NCI-H128 (cell line): Measurements from ENCODE around the gene SREK1.

Experiments
- DNase-seq: peaks from one replicate; lab custom pipeline; 2025; ENCODE audit not compliant: unreplicated experiment; lab: John Stamatoyannopoulos, UW

The SREK1 gene

DNA sequence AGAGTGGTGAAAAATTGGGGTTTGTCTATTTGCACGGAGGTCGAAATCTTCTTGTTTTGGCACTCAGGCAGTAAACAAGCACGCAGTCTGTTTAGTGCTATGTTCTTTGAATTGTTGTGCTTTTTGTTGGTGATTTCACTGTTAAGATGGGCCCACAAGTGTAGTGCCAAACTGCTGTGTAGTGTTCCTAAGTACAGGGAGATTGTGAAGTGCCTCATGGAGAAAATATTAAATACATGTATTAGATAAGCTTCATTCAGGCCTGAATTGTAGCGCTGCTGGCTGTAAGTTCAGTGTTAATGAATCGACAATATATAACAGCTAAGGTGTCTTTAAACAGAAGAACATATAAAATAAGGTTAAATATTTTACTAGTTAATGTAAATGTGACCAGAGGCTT, 17.3 kb downstream of the SREK1 start:
- no peak for DNase-seq

DNA sequence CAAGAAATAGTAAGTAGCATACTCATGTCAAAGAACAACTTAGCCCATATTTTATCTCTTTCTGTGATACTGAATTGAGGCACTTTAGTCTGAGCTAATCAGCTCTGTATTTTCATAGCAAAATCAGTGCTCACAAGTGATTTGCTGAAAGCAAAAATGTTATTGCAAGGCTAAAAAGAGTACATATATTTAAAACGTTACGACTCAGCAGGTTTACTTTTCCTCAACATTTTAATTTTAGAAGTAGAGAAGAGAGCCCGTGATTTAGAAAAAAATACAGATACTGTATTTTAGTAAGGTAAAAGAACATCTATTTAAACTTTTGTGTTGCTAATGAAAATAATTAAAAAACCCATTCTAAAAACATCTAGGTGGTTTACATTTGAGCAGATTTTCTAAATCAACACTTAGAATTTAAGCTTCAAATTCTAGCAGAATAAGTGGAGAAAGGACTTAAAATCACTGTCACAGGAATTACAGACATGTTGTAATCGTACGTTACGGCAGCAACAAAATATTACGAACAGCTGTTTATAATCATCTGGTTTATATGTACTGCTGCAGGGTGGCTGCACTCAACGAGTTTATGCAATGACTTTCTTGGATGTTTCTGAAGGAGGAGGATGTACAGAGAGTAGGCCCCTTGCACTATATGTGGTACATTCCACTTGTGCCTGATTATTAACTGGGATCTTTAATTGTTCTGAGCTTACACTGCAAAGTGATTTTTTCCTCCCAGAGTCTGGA, 20.1 kb downstream of the SREK1 start:
- DNase-seq, result no peak

DNA sequence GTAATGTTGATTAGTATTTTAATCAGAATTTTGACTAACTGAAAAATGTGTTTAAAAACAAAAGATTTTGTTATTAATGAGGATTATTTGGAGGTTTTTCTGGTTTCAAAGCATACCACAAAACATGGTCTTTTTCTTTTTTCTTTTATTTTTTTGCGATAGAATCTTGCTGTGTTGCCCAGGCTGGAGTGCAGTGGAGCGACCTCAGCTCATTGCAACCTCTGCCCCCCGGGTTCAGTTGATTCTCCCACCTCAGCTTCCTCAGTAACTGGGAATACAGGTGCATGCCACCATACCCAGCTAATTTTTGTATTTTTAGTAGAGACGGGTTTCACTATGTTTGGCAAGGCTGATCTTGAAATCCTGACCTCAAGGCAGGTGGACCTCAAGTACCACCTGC, 24.1 kb downstream of the SREK1 start:
- DNase-seq, result no peak

DNA sequence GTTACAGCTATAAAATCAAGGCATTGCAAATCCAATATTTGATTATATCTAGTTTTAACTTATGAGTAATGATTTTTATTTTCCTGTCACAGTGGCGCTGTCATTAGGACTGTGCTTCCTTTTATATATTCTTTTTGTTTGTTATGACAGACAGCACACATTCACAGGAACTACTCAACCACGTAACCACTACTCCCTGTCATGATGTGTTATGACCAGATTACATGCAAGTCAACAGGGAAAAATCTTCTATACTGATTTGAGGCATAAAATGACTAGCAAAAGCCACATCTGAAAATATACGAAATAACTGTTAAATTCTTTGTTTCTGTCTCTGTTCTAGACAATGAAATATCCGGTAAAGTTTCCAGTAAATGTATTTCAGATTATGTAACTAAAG, 25.4 kb downstream of the SREK1 start:
- DNase-seq, result no peak

DNA sequence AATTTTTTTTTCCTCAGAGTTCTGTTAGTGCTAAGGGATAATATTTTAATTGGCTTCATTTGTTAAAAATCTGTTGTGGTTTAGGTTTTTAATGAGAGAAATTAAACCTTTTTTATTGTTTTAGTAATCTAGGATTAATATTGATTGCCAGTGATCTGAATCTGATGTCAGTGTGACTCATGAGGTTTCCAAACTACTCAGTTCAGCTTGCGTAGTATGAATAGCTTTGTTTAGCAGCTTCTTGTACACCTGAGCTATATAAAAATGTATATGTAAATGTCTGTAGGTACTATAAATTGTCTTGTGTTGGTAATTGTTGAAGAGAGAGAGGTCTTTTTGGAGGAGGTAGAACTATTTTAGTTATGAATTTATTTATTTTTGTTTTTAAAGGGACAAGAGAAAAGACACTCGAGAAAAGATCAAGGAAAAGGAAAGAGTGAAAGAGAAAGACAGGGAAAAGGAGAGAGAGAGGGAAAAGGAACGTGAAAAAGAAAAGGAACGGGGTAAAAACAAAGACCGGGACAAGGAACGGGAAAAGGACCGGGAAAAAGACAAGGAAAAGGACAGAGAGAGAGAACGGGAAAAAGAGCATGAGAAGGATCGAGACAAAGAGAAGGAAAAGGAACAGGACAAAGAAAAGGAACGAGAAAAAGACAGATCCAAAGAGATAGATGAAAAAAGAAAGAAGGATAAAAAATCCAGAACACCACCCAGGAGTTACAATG, 26.3 kb downstream of the SREK1 start:
- no peak for DNase-seq

DNA sequence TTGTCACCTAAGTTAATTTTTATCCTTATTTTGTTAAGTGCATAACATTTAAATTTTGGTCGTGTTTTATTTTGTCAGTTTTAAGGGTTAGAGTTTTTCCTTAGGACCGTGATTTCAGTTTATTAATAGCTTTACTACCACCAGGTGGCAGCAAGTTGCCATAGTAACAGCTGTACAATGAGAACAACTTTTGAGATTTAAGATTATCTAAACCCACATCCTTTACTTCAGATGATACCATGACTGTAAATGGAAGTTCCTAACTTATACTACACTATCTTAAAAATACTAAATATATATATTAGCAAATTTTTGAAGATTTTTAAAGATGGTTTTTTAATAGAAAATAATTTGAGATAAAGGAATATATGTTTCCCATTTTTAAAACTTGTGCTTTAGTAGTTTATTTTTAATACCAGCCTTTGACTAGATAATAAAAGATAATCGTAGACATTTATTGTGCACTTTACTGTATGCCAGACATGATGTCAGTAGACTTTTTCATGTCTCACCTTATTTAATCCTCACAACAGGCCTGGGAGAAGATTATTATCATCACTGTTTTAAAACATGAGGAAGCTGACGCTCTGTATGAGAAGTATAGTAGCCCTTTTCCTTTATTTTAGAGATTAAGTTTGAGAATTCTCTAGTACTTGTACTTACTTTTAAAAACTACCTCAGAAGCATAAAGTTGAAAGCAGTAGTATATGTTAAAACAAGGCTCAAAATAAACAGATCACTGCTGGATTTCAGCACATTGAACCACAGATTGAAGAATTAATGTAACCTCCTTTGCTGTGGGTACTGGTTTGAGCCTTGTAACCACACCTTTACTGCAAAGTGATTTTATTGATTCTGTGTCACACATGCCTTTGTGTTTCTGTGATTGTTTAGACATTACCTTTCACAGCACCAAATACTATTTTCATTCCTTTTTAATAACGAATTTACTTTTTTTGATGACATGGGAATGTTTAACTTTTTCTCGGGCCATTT, 27.5 kb downstream of the SREK1 start:
- no peak for DNase-seq

DNA sequence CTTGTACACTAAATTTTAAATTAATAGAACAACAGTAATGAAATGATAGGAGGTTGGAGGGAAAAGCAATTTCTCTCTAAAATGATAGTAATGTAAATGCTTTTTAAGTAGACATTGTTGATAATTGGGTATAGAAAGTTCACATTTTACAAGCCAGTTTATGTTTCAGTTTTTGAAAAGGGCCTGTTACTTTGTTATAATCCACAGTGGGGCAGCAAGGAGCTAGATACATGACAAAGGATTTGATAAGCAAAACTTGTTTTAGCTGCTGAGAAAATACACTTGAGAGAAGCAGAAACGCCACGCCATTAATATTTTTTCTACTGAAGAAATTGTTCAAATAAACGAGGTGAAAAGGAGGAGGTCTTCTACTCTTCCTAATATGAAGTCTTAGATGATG, 30.2 kb downstream of the SREK1 start:
- DNase-seq, result no peak

DNA sequence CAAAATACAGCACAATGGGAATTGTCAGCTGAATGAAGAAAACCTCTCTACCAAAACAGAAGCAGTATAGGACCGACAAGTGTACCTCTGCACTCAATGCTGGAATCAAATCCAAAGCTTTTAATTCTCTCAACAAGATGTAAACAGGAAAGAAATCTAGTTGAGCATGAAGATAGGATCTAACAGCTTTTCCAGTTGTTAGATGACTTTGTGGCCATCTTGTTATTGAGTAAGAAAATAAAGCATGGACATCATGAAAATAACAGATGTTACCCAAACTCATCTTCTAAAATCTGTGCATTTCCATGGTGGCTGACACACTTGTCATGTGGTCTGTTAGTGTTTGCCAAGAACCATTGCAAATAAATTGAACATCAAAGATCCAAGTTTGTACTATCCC, 34.7 kb downstream of the SREK1 start:
- DNase-seq, result no peak

DNA sequence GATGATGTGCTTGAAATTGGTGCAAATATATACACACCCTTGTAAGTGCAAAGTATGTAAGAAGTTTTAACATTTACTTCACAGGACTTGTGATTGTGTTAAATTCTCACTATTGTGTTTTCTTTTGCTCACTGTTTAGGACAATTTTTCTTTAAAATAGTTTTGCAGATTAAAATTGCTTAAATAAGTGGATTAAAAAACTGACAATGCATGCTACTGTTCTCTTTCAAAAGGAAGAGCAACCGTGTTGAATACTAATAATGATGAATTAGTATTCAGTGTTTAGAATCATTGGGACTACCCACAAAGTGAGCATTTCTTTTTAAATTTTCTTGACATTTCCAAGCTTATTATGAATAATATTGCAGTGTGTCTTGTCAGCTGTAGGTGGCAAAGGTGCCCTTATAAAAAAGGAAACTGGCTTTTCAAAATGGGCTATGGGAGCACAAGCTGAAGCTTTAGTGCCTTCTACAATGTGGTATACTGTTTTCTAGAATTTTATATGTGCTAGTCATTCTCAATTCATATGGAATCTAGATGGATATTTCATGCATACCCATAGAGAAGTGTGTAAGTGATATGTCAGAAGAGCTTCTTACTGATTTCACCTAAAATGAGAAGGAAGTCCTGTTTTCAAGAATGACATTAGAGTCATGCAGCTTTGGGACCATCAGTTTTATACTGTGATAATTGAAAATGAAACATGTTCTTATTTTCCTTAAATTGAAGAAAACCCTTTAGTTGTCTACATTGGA, 35.4 kb downstream of the SREK1 start:
- no peak for DNase-seq

DNA sequence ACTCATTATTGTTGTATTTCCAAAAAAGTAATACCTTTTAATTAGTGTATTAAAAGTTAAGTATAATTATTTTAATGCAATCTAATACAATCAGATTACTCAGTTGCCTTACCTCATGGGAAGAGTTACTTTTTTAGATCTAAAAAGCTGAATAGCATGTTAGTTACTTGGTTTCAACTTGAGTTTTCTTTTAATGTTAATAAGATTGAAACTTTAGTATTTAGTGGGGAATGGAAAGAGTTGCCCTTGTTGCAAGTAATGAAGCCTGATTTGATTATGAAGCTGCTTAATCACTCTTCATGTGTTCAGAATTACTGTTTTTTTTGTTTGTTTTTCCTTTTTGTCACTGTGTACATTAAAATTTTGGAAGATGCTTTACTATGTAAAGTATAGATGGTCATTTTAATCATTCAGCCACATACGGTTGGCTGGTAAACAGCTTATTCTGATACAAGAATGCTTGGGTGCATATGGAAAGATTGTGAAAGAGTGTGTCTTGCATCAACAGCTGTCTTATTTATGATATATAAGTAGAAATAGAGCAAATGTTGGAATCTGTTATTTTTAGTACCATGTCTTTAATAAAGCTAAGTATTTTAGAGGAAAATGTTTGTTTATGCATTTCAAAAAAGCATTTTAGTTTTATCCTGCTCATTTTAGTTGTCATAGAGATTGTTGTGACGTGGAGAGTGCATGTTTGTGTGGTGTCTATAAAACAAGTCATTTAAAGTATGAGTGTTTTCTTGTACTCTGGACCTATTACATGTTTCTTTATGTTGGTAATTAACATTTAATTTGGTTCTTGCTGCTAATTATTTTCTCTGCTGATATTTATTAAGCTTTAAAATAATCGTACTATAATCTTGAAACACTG, 36.4 kb downstream of the SREK1 start:
- DNase-seq, result no peak

DNA sequence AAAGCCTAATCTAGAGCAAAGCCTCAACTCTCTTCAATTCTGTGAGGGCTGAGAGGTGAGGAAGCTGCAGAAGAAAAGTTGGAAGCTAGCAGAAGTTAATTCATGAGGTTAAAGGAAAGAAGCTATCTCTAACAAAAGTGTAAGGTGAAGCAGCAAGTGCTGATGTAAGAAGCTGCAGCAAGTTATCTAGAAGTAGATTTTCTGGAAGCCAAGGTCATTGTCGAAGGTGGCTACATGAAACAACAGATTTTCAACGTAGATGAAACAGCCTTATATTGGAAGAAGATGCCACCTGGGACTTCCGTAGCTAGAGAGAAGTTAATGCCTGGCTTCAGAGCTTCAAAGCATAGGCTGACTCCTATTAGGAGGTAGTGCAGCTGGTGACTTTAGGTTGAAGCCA, 42.0 kb downstream of the SREK1 start:
- no peak for DNase-seq

DNA sequence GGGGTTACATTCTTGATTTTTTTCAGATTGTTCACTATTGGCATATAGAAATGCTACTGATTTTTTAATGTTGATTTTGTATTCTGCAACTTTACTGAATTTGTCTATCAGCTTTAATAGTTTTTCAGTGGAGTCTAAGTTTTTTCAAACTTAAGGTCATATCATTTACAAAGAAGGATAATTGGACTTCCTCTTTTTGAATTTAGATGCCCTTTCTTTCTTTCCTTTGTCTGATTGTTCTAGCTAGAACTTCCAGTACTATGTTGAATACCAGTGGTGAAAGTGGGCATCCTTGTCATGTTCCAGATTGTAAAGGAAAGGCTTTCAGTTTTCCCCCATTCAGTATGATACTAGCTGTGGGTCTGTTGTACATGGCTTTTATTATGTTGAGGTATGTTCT, 49.3 kb downstream of the SREK1 start:
- DNase-seq, result no peak

DNA sequence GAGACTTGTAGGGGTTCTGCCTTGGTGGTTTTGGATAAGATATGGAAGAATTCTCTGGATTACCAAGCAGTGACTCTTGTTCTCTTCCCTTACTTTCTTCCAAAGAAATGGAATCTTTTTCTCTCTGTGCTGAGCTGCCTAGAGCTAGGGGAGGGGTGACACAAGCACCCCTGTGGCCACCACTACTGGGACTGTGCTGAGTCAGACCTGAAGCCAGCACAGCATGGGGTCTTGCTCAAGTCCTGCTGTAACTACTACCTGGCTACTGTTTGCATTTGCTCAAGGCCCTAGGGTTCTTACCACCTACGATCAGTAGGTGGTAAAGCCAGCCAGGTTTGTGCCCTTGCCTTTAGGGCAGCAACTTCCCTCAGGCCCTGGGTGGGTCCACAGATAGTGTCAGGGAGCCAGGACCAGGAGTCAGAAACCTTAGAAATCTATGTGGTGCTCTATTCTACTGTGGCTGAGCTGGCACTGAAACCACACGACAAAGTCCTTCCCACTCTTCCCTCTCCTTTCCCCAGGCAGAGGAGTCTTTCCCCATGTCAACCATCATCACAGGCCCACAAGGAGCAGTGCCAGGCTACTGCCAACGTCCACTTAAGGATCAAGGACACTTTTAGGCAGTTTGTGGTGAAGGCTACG, 53.8 kb downstream of the SREK1 start:
- DNase-seq, result no peak

DNA sequence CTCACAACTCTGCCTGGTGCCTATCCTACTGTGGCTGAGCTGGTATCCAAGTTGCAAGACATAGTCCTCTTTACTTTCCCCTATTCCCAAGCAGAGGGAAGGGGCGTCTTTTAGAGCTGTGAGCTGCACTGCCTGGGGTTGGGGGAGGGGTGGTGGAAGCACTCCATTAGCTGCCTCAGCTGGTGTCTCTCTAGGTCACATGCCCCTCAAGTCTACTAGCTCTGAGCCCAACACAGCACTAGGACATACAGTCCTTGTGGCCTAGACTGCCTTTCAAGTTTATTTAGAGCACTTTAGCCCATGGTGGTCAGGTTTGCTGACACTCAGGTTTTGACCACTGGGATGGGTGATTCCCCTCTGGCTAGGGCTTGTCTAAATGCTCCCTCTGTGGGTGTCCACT, 54.7 kb downstream of the SREK1 start:
- DNase-seq, result no peak

DNA sequence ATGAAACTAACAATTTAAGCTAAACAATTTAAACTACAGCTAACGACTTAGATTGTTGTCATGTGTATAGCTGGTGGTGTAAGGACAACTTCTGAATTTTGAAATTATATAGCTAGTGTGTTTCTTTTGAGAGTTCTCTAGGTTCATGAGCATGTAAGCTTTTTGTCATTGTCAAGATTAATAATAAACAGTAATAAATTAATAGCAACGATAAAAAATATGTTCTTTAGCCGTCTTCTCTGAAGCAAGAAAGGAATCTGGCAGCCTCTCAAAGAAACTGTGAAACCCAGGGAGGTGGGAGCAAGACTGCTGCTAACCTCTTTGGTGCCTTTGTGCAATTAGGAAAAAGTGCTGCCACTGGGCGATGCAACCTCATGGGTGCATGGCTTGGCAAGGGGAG, 59.4 kb downstream of the SREK1 start:
- no peak for DNase-seq

DNA sequence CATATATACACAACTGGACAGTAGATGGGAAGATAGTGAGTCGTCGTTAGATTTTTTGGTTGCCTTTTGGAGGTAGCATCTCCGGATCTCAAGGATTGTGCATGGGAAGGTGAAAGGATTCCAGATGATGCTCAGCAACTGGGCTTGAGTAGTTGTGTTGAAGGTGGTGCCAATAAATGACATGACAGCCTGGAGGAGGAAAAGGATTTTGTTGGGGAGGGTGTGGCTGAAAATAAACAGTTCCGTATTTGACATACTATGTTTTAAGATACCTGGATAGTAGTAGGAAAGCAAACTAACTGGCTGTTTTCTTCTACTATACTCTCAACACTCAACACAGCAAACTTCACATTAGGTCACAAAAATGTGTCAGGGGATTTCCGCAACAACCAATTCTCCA, 62.4 kb downstream of the SREK1 start:
- no peak for DNase-seq

DNA sequence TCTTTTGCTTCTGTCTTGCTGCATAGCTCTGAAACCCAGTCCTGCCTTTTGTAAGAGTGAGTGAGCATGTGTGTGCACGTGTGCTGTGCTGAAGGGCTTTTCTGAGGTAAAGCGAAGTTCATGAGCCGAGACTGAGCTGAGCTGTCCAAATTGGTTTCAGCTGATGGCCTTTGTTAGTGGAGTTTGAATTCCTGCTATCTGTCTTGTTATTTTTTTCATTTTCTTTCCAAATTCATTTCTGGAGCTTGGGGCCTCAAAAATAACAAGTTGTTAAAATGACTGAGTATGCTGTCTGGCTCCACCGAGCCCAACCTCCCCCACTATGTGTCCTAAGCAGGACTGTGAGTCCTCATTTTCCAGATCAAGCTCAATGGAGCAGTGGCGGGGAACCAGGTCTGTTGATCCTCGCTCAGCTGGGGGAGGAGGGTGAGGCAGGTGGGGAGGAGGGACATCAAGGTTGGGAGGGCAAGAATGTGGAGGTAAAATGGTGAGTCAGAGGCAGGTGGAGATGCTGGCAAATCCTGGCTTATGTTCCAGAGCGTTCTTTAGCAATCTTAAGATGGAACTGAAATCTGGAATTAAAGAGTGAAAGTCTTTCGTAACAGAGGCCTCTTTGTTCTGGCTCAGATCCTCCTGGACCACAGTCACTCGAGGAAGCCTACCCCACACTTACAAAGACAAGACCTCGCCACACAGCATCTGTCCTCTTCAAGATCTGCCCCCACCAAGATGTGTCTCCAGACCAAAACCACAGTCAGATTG, 63.9 kb downstream of the SREK1 start:
- no peak for DNase-seq

DNA sequence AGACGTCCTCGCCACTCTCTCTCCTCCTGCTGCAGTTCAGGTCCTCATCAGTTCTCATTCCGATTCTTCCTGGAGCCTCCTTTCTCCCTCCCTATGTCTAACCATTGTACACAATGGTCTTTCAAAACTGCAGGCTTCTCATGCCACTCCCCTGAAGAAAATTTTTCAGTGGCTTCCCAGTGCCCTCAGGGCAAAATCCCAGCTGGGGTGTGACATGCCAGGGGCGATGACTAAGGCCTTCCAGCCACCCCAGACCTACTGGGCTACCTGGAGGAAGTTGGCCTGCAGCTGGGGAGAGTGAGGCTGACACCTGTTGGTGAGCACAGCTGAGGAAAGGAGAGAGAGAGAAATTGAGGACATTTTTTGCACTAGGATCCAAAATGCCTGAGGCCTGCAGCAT, 65.2 kb downstream of the SREK1 start:
- no peak for DNase-seq

DNA sequence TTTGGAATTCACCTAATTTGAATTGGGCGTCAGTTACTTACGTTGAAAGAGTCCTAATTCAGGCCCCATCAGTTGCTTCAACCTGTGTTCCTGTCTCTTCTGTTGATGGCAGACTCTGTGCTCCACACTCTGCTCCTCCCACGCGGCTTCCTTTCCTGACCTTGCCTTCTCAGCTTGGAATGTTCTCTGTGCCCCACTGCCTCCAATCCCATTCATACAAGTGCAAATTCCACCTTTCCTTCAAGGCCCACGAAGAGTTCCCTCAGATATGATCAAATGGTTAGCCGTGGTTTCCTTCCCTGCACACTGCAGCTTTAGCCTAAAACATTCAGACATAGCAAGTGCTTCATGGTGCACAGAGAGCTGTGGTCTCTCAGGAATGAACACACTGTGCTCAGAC, 65.7 kb downstream of the SREK1 start:
- no peak for DNase-seq
